NCI-H2107 treated with DMSO at 0.1 percent for 48 hours (cell line): Measurements from ENCODE around the gene ZNF609.
A peak's percentile ranks its signal among the peaks of the same experiment; 100 is the strongest.

Source experiments
- DNase-seq: peaks from one replicate; lab custom pipeline; 2025; ENCODE audit not compliant: unreplicated experiment; lab: John Stamatoyannopoulos, UW

Gene ZNF609

DNA sequence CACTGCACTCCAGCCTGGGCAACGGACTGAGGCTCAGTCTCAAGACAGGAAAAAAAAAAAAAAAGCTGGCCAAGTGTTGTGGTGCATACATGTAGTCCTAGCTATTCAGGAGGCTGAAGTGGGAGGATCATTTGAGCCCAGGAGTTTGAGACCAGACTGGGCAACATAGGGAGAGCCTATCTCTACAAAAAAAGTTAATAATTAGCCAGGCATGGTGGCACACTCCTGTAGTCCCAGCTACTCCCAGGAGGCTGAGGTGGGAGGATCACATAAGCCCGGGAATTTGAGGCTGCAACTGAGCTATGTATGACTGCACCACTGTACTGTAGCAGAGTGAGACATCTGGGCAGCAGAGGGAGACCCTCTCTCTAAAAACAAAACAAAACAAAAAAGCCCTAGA, 256.1 kb downstream of the ZNF609 start:
- no peak for DNase-seq

- no peak for DNase-seq
Observed at GRCh38 chr15:64717130-64717529, 256.8 kb downstream of the ZNF609 start.

GRCh38 chr15:64717735-64718495, 257.5 kb downstream of the ZNF609 start:
- DNase-seq = no peak

GRCh38 chr15:64720188-64720587, 259.8 kb downstream of the ZNF609 start:
- no peak for DNase-seq

DNA sequence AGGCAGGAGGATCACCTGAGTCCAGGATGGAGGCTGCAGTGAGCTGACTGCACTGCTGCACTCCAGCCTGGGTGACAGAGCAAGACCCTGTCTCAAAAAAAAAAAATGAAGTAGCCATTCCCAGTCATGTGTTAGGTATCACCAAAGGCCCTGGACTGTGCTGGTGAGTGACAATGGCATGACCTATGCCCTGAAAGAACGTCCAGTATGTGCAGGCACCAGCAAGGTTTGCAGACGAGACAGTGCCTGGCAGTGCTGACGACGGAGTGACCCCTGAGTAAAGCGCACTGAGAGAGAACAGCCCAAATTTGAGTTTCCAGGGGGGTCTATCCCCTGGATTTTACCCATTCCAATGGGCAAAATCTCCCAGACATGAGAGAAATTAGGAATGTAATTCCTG, 269.8 kb downstream of the ZNF609 start:
- DNase-seq = no peak

GRCh38 chr15:64731012-64731804, 270.8 kb downstream of the ZNF609 start:
- DNase-seq = peak; percentile 78

GRCh38 chr15:64731805-64732151, 271.4 kb downstream of the ZNF609 start:
- no peak for DNase-seq

DNA sequence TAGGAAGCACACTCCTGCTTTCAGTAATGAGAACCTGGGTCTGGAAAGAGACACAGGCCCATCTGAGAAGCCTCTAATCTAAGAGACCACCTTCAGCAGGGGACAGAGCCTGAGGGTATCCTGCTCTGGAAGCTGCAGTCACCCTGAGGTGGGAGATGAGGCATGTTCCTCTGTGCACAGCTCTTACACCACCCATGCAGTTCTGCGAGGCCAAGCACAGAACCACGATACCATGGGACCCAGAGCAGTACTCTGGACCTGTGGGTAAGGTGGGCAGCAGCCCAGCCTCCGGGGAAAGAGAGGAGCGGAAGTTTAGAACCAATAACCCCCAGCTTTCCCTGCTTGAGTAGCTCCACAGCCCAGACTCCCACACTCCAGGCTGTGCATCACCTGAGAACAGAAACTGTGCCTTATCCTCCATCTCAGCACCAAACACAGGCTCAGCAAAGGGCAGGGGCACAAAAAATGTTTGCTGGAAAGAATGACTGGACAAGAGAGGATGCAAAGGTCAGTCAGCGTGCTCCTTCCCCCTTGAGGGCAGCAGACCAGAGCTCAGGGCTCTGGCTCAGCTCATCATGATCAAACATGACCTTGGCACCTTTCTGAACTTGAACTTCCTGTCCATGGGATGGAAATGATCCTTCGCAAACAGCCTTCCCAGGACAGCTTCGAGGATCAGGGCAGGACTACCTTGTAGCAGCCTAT, 271.9 kb downstream of the ZNF609 start:
- no peak for DNase-seq
